ENCODE data around the gene USP15. TPM values are rescaled to one million over a fixed set of nuclear protein-coding genes. Genes with fewer than 3 reads are reported as not detected.

Gene USP15
- total RNA-seq, 1 experiment from 2014 or later: 35.3 TPM

- Histone ChIP-seq H3K4me2 (ENCODE audit: insufficient read depth, insufficient read length, low read length) (no peak overlapping the region), H2BK5ac (ENCODE audit: insufficient read length, low read length) (no peak overlapping the region), H3K27ac (ENCODE audit: insufficient read length, low read depth, low read length) (no peak overlapping the region), H3K23me2 (ENCODE audit: insufficient read length, low read depth, low read length, poor library complexity, severe bottlenecking) (no peaks in the 10 kb centered on the region), H3K9me3 (ENCODE audit: control insufficient read depth, low read depth, low read length) (no peaks in the 10 kb centered on the region), H3K27me3 (ENCODE audit: insufficient read depth, low read length) (no peaks in the 10 kb centered on the region), H2BK15ac (ENCODE audit: low read depth, low read length) (no peak overlapping the region), H4K5ac (ENCODE audit: insufficient read length, low read depth, low read length) (no peak overlapping the region), H2BK120ac (ENCODE audit: low read depth, low read length, poor library complexity, severe bottlenecking) (no peak overlapping the region), H3T11ph (ENCODE audit: low read length) (no peak overlapping the region), H4K8ac (replicated peaks; ENCODE audit: insufficient read length, low read depth, low read length) (no peak overlapping the region), H3K56ac (ENCODE audit: insufficient read length, low read depth, low read length) (no peak overlapping the region), H3K18ac (ENCODE audit: insufficient read length, low read depth, low read length) (no peak overlapping the region), H3K79me2 (ENCODE audit: insufficient read depth, low read length) (no peaks in the 10 kb centered on the region), H3K9ac (ENCODE audit: extremely low read depth, insufficient read length, low read length) (no peak overlapping the region), H3K4ac (ENCODE audit: low read depth, low read length) (no peak overlapping the region), H3K4me1 (ENCODE audit: insufficient read depth, low read length) (no peaks in the 10 kb centered on the region), H2BK12ac (ENCODE audit: insufficient read length, low read depth, low read length) (no peak overlapping the region), H2AFZ (ENCODE audit: low read length) (no peak overlapping the region), H2AK5ac (ENCODE audit: insufficient read length, low read length) (no peak overlapping the region), H3K79me1 (ENCODE audit: insufficient read depth, low read depth, low read length, poor library complexity, severe bottlenecking) (no peaks in the 10 kb centered on the region), H3K23ac (ENCODE audit: insufficient read length, low read depth, low read length) (no peak overlapping the region), H4K20me1 (ENCODE audit: control insufficient read depth, insufficient read depth, insufficient read length) (no peaks in the 10 kb centered on the region), H2BK20ac (ENCODE audit: low read depth, low read length, poor library complexity, severe bottlenecking) (no peak overlapping the region), H3K14ac (ENCODE audit: insufficient read depth, low read length) (no peak overlapping the region), H4K91ac (ENCODE audit: insufficient read length, low read depth, low read length) (no peak overlapping the region)
- no peaks in the 10 kb centered on the region for H3K9me3 Mint-ChIP-seq
- no peaks in the 10 kb centered on the region for H3K4me1 Mint-ChIP-seq
- no peak for DNase-seq
- peaks cover 0 to 7% (median 0%) of the 10 kb centered on the region in 3 experiments; a peak in 3 of 7 replicates for H3K36me3 Mint-ChIP-seq (ENCODE audit: insufficient read depth in 1 of 3, low read depth in 3 of 3)
- WGBS (ENCODE audit: extremely low coverage, insufficient read length, low lambda C conversion rate): no CpG with 5 or more reads among the region's 2 CpGs
- no peak overlapping the region for H3K27ac Mint-ChIP-seq
- H3K27me3 Mint-ChIP-seq (ENCODE audit: low read depth): no peaks in the 10 kb centered on the region
- H3K4me3 Mint-ChIP-seq: no peak overlapping the region
- no peak for TF ChIP-seq CTCF (conservative IDR thresholded peaks at IDR 0.05)
Measured at GRCh38 chr12:62400135-62400534, 139.9 kb downstream of the USP15 start.
